IPS-11a (cell line): ENCODE results near the gene MAML3.

Source experiments
- H3K4me3 ChIP-seq: one replicate; pipeline ENCODE4 v1.5.1; 2013; ENCODE audit warnings: low read depth, low read length, control low read depth

The MAML3 gene

DNA sequence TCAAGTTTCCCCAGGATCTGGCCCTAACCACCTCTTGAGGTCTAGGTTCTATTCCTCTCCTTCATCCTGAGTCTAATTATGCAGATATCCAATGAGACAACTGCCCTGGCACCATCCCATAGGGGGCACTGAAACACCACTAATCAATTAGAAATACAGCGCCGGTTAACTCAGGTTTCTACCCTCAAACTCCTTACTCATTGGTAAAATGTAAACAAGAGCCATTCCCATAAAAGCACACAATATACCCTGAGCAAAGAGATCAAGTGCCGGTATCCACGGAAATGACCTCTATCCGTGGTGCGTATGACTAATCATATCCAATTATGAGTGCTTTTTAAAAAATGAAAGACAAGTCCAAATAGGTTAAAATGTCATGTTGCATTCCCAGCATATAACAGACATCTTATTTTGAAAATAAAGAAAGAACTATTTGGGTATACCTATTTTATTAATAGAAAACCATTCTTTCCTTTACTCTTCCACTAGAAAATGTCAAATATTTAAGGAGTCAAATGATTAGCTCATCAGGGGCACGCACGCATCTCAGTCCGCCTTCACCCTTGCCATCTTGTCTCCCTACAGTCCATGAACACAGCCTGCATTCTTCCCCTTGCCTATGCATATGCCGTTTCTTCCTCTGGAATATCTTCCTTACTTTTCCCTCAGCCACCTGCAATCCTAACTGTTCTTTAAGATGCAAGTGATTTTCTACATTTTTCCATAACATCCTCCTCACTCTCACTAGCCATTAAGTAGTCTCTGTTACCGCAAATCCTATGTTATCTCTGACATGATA lies 141.1 kb downstream of the MAML3 start:
- no peak overlapping the region for H3K4me3 ChIP-seq

DNA sequence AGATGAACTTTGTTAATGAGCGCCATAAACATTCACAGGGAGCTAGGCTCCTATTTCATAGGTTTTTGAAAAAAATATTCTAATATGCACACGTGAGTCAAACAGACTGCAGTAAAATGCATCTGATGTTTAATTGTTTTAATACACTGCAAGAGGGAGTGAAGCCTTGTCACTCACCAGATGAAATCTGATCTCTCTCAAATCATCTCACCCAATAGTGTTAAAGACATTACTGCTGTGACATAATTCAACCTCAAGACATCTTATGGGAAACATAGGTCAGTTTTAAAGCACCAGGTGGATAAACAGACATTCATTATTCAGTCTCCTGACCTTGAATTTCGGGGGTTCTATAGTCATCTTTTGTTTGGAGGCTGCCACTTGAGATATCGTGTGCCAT lies 148.3 kb downstream of the MAML3 start:
- H3K4me3 ChIP-seq, result no peak overlapping the region

DNA sequence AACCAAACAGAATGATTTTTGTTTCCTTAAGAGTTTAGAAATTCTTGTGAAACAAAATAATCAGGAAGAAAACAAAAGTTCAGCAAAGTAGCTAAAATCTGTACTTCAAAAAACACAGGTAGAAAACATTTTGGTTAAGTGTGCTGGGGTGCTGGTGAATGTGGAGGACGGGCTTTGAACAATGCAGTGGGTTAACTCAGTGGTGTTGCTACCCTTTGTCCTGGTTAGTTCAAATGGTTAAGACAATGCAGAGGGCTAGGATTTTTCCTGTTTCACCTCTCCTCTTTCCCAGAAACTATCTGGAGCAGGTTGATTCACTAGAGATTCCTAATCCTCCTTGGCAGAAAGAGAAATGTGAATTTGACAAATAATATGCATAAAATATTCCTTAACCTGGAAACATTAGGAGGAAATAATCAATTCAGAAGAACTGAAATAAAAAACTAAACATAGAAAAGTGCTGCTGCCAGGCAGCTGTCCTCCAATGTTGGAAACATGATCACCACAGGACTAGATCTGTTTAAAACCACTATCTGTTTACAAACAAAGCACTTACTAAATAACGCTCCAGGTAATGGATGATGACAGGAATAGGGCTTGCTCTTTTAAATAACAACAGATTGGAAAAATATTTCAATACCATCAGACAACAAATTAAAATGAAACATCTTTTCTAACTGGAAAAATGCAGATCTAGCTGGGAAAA lies 148.9 kb downstream of the MAML3 start:
- no peak overlapping the region for H3K4me3 ChIP-seq

DNA sequence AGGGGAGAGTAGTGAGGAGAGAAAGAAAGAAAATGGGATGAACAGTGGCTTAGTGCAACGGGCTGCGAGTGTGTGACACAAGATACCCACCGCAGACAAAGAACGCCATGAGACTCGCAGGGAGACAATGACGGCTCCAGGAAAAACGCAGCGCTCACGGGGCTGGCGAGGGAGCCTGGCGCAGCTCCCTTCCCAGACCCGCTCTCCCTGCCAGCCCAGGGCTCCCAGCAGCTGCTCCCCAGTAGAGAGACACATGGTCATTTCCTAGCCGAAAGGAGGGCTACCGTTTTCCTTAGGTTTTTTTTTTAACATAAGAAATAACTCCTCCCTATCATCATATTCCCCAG lies 149.5 kb downstream of the MAML3 start:
- H3K4me3 ChIP-seq, result no peak overlapping the region

DNA sequence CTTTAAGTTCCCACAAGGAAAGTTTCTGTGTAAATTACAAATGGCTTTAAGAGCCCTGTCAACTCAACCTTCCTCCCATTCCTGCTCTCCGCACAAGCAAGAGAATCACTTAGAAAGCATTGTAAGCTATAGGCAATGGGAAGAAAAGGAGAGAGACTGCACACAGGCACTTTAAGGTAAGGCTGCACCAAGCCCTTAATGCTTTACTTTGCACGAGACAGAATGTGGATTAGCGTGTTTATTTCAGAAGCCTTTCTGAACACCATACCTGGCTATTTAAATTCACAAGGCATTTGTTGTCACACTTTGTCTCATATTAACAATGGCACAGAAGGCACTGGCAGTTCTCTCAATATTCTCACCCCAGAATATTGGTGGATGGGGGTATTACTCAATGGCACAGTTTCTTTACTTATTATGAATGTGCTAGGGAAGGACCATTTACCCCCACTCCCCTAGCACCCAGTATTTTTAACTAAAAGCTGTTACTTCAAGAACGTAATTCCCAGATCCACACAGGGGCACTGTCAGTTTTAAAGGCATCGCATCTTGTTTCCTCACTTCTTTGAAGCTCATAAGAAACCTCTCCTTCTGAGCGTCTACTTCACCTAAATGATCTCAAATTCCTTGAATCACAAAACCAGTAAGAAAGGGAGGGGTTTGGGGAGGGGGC lies 150.0 kb downstream of the MAML3 start:
- H3K4me3 ChIP-seq, result no peak overlapping the region

DNA sequence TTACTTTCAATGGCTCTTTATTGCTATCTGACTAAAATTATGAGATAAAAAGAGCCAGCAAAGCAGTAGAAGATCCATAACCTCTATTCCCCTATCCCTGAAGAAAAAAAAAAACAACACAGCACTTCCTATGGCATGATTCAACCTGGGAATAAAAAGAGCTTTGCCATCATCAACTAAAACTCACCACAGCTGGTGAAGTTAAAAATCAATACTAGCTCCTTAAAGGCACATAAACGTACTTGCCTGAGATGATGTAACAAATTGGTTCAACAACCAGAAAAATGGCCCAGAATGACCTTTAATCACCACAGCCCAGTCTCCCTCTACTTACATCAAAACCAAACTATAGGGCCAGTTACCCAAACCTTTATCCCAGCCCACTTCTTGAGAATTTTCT lies 153.8 kb downstream of the MAML3 start:
- no peak overlapping the region for H3K4me3 ChIP-seq

DNA sequence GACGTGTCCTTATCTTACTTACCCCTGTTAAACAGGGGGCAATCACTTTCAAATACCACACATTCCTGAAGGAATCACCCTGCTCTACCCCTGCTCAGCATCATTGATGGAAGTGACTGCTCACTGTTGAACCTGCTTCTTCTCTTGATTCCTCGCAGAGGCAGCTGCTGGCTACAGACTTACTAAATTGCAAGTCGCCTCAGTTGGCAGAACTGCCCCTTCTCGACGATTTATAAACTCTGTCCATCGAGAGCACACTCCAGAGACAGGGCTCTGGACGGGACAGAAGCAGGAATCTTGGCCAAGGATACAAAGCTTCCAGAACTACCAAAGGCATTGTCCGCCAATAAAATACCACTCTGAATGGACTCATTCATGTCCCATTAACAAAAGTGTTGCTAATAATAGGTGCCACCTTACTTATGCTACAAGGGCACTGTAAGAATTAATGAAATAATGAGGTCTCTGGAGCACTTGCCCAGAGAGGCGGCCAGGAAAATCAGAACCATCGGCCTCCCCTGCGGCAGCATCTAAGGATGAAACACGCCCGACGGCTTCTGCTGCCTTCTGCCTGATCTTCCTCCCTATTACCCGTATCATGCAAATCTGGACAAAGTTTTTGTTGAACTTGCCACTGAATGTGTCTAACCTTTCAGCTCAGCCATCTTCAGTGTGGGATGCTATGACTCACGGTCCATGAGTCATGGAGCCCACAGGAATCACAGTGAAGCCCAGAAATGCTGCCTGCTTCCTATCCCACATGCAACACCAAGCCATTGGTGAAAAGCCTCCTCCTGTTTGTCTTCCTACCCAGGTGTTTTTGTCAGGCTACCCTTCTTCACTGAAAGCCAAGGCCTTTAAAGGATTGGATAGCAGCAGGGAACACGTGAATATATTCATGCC lies 164.9 kb downstream of the MAML3 start:
- no peak overlapping the region for H3K4me3 ChIP-seq

DNA sequence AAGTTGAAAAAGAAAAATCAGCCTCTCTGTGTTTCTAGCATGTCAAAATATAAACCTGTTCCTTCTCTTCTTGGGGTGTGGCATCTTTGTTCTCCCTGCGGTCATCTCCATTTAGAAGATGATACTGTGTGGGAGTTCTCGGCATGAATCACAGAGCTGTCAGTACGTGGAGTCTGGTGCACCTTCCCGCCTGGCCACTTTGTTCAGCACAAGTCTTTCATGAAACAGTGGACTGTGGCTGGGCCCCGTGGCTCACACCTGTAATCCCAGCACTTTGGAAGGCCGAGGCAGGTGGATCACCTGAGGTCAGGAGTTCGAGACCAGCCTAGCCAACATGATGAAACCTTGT lies 166.5 kb downstream of the MAML3 start:
- H3K4me3 ChIP-seq, result no peak overlapping the region

DNA sequence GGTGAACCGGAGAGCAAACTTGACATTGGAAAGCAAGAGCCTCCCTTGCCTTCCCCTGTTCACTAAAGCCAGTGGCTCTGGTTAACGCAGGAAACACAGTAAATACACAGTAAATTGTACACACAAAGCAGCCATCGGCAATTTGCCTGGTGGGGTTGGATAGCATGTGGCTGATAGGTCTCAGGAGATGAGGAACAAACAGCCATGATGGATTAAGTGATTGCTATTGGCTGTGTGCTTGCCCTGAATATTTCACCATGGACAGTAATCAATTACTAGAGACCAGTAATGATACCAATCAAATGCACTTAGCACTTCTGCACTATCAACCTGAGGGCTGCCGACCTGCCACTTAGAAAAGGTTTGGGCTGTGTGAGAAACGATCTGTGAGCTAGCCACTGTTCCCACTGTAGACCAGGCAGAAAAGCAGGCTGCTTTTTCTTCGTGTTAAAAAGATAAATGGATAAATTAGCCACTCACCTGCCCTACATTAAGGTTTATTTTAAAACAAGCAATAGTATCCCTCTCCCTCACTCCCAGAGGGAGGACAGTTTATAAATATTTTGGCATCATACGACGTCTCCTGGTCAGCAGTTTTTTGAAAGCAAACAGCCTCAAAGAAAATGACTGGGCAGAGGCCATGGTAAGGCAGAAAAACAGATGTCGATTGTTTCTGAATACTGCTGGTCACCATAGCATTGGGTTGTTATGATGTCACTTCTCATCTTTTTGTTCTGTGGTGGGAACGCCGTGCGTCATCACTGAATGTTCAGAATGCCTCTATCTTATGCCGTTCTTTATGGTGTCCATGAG lies 167.1 kb downstream of the MAML3 start:
- H3K4me3 ChIP-seq, result no peak overlapping the region

DNA sequence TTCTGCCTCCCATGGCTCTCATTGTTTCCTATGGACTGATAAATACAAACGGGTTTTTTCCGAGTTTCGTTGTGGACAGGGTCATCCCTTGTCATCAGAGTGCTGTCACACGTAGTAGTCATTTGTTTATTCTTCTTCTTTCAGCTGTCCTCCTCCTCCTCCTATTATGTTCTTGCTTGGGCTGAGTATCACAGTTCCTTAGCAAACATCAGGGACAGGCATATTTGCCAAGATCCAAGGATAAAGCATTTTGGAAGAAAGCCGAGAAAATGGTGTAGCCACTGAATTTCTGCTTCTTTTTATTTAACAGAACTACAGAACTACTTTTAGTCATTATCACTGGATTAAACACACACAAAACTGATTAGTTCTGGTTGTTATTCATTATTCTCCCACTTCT lies 167.9 kb downstream of the MAML3 start:
- H3K4me3 ChIP-seq, result no peak overlapping the region

DNA sequence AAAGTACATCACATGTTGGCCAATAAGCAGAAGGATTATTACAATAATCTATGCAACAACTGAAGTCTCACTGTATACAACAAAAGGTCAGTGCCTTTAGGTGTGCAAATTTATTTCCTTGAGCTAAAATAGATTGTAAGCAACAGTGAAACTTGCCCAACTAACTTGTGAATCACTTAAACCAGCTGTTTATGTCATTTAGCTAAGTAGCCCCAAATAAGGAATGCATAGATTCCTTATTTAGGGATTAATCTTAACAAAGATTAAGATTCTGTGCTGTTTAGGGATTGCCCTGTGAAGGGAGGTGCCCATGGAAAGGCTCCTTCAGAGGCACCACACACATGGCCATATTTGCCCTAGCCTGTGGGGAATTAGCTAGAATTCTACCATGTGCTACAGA lies 168.6 kb downstream of the MAML3 start:
- no peak overlapping the region for H3K4me3 ChIP-seq

DNA sequence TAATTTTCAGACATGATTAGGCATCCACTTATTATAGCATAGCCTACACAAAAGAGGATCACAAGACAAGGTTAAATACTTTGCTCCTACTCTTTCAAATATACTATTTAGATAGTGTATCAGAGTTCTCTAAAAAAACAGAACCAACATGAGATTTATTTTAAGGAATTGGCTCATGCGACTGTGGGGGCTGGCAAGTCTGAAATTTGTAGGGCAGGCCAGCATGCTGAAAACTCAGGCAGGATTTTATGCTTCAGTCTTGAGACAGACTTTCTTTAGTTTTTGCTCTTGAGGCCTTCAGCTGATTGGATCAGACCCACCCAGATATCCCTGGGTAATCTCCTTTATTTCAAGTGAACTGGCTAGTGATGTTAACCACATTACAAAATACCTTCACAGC lies 169.5 kb downstream of the MAML3 start:
- no peak overlapping the region for H3K4me3 ChIP-seq

DNA sequence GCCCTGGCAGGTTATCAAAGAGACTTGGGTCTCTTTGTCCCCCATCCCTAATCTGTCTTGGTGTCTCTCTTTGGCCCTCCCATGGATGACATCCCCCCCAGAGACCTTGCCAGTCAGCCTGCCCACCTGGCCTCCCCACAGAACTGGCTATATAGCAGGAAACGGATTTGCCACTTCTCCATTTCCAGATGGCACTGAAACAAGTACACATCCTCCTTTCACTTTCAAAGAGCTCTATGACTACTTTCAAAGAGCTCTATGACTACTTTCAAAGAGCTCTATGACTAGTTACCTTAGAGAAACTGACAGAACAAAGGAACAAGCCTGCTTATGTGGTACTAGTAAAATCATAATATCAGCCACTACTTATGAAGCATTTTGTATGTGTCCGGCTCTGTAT lies 175.3 kb downstream of the MAML3 start:
- no peak overlapping the region for H3K4me3 ChIP-seq

DNA sequence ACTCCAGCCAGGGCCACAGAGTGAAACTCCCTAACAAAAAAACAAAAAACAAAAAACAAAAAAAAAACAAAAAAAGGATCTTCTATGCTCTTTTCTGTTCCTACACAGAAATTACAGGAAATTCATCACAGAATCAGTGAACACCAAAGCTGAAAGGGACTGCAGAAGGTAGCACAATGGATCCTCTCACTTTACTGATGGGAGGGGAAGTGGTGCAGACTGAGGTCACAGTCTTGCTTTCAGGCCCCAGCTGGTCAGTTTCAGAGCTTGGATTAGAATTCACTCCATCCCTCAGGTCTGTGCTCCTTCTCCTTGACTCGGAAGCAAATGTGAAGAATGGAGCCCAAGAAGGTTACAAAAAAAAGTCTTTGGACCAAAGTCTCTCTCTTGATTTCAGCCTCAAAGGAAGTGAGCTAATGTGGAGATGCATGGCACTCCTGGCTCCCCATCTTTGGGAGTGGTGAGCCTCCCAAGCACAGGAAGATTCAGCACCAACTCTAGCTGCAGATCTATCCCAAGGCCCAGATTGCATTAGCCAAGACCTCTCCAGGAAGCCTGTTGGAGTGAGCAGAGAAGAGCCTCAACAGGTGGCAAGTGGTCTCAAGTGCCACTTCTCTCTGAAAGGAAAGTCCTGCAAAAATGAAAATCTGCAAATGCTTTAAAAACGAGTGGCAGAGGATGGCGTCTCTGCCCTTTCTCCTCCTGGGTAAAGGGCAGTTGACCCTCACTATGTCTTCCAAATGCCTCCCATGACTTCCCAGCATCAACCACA lies 176.0 kb downstream of the MAML3 start:
- H3K4me3 ChIP-seq, result no peak overlapping the region

DNA sequence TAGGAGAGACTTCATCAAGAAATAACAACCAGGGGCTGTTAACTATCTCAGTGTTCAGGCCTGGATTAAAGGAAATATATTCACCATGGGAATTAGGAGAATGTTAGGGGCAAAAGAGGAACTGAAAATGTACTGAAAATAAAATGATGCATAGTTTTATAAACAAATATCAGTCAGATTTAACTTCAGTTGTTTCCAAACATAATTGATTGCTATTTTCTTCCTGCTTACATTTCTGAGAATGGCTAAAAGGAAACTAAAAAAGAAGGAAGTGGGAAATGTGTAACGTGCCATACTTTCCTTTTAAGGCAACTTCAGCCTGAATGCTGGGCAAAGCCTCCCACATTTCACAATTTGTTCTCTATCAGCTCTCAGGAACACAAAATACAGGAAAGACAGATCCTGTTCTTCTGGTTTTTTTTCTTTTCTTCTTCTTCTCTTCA lies 178.1 kb downstream of the MAML3 start:
- H3K4me3 ChIP-seq, result no peak overlapping the region

DNA sequence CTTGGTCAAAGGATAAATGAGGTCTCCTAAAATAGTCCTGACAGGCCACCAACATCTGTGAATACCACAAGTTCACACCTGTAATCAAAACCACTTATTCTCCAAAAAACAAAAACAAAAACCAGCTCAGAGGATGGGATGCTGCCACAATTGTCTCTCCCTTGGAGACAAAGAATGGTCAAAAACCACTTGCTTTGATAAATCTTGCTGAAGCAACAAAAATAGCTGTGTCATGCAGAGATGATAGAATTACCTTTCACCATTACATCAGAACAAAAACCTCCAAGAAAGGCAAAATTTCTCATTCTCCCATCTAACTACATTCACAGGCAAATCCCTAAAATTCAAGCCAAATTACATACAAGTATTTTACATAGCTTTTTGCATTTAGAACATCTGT lies 180.4 kb downstream of the MAML3 start:
- no peak overlapping the region for H3K4me3 ChIP-seq

DNA sequence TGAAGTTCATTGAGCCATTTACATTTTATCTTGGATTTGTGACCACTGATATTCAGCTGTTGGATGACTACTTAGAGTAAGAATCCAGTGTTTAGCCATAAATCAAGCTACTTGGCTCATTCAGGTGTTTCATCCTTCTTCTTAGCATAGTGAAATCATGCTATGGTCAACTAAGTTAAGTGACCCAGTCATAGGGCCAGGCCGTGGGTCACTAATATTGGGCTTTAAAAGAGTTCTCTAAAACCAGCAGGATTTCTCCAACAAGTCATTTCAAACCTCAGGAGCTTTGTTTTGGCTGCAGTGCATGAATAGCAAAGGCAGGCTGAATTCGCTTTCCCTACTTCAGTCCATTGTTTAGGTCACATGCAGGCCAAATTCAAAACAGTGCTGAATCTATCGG lies 181.0 kb downstream of the MAML3 start:
- H3K4me3 ChIP-seq, result no peak overlapping the region

DNA sequence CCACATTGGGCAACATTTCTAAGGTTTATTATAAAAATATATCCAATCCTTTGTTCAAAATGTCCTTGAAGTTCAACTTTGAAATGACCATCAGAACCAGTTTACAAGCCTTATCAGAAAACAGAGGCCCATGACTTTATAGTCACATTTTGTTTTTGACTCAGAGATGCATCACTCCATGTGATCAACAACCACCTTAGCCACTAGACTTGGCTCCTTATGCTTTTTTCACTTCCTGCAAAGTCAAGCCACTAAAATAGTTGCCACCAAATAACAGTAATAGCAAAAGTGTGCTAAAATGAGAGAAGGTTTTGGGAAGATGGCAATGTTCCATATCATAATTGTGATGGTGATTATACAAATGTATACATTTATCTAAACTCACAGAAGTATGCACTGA lies 181.7 kb downstream of the MAML3 start:
- H3K4me3 ChIP-seq, result no peak overlapping the region

DNA sequence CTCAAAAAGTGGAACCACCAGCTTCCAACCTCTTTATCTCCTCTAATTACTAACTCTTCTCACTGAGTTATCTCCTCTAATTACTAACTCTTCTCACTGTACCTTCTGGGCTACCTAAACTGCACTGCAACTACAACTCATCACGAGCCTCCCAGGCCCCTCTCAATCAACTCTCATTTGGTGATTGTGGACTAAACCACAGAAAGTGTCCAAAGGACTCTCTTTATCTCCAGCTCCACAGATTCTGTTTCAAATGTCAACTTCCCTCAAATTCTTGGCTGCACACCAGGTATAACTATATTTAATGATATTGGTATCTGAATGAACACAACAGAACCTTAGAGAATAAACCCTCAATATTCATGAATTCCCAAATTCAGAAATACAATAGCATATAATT lies 182.9 kb downstream of the MAML3 start:
- H3K4me3 ChIP-seq, result no peak overlapping the region
